HUES64 (cell line): ENCODE measurements around the gene SCGB1C2.

Experiments
- H3K27ac ChIP-seq: 2 replicates; pipeline ENCODE4 v1.7.0; 2013; ENCODE audit warnings: low read depth, low read length, inconsistent platforms
- H3K27me3 ChIP-seq: 2 replicates; pipeline ENCODE4 v1.6.1; 2013; ENCODE audit warnings: mild to moderate bottlenecking, low read length; ENCODE audit not compliant: insufficient read depth
- H3K36me3 ChIP-seq: 2 replicates; pipeline ENCODE4 v1.6.1; 2013; ENCODE audit warnings: mild to moderate bottlenecking, low read length; ENCODE audit not compliant: insufficient read depth
- H3K4me1 ChIP-seq: 2 replicates; pipeline ENCODE4 v1.6.1; 2013; ENCODE audit warnings: mild to moderate bottlenecking, low read length, moderate library complexity; ENCODE audit not compliant: insufficient read depth
- H3K4me3 ChIP-seq: 2 replicates; pipeline ENCODE4 v1.5.1; 2013; ENCODE audit warnings: mild to moderate bottlenecking, low read length, moderate library complexity
- H3K9ac ChIP-seq: 2 replicates; pipeline ENCODE4 v1.6.1; 2013; ENCODE audit warnings: mild to moderate bottlenecking, low read depth, low read length
- H3K9me3 ChIP-seq: 2 replicates; pipeline ENCODE4 v1.6.1; 2013; ENCODE audit warnings: low read depth, low read length; ENCODE audit not compliant: insufficient read depth
- WGBS: fragments of 150-250, 120-280 bp; methylation state at CpG from one replicate; pipeline ENCODE4 v1.1.7; 2013; ENCODE audit warnings: missing lambda C conversion rate; 5-methylcytosine and 5-hydroxymethylcytosine counted together

Gene SCGB1C2

DNA sequence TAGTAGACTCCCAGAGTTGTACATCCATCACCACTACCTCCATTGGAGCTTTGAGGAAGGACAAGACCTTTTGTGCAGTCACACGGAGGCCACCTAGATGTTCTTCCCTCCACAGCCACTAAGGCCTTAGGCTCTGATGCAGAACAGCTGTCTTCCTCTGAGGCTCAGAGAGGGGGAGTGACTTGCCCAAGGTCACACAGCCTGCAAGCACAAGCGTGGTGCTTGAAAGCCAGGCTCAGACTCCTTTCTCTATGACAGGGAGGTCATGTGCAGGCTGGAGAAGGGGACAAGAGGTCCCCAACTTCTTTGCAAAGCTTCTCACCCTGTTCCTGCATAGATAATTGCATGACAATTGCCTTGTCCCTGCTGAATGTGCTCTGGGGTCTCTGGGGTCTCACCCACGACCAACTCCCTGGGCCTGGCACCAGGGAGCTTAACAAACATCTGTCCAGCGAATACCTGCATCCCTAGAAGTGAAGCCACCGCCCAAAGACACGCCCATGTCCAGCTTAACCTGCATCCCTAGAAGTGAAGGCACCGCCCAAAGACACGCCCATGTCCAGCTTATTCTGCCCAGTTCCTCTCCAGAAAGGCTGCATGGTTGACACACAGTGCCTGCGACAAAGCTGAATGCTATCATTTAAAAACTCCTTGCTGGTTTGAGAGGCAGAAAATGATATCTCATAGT is 12.7 kb downstream of the SCGB1C2 start:
- Histone ChIP-seq H3K36me3 (no peaks in the 10 kb centered on the region), H3K4me1 (no peaks in the 10 kb centered on the region), H3K9me3 (no peaks in the 10 kb centered on the region), H3K27ac (no peak overlapping the region), H3K9ac (no peak overlapping the region), H3K27me3 (no peaks in the 10 kb centered on the region), H3K4me3 (no peak overlapping the region)
- 90% methylated on average over 9 of the region's 9 CpGs for WGBS

DNA sequence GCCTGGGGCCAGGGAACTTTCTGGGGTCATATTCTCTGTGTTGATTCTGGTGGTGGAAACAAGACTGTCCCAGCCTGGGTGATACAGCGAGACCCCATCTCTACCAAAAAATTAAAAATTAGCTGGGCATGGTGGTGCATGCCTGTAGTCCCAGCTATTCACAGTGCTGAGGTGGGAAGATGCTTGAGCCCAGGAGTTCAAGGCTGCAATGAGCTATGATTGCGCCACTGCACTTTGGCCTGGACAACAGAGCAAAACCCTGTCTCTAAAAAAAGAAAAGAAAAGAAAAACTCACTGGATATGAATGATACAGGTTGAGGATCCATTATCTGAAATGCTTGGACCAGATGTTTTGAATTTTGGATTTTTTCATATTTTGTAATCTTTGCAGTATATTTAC is 13.6 kb downstream of the SCGB1C2 start:
- no peak overlapping the region for H3K27ac ChIP-seq
- no peak overlapping the region for H3K4me3 ChIP-seq
- no peaks in the 10 kb centered on the region for H3K36me3 ChIP-seq
- 100% methylated on average over 1 of the region's 2 CpGs for WGBS
- H3K9me3 ChIP-seq = no peaks in the 10 kb centered on the region
- H3K9ac ChIP-seq = no peak overlapping the region
- no peaks in the 10 kb centered on the region for H3K4me1 ChIP-seq
- no peaks in the 10 kb centered on the region for H3K27me3 ChIP-seq

DNA sequence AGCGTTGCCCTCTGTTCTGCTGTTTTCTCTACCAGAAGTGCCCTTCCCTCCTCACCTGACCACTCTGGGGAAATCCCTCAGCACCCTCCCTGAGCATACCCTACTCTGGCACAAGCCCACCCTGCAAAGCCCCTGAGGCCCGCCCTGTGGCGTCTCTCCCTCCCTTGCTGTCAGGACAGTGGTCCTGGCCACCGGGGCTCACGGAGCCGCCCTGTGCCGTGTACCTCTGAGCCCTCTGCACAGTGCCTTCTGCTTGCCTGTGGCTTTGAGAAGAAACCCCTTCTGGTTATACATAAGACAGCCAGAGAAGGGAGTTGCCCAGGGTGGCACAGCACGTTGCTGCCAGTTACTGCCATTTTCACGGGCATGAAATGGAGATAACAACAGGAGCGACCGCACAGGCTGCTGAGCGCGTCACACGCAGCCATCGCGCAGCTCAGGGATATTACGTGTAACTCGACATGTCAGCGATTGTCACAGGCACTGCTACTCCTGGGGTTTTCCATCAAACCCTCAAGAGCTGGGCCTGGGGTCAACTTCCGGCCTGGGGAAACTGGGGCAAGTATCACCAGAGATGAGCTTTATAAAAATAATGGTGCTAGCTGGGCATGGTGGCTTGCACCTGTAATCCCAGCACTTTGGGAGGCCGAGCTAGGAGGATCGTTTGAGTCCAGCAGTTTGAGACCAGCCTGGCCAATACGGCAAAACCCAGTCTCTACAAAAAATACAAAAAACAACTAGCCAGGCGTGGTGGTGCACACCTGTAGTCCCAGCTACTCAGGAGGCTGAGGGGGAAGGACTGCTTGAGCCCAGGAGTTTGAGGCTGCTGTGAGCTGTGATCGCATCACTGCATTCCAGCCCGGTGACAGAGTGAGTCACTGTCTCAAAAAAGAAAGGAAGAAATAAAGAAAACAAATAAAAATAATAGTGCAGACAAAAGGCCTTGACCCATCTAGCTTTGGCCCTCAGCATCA is 14.8 kb downstream of the SCGB1C2 start:
- H3K4me1 ChIP-seq = no peaks in the 10 kb centered on the region
- no peak overlapping the region for H3K27ac ChIP-seq
- H3K4me3 ChIP-seq = no peak overlapping the region
- H3K36me3 ChIP-seq = no peaks in the 10 kb centered on the region
- no peak overlapping the region for H3K9ac ChIP-seq
- WGBS = 82% methylated on average over 26 of the region's 26 CpGs
- no peaks in the 10 kb centered on the region for H3K9me3 ChIP-seq
- H3K27me3 ChIP-seq = no peaks in the 10 kb centered on the region

GRCh38 chr17:152860-153420 is 15.6 kb downstream of the SCGB1C2 start:
- WGBS = 96% methylated on average over 12 of the region's 12 CpGs
- H3K4me1 ChIP-seq = no peaks in the 10 kb centered on the region
- no peak overlapping the region for H3K4me3 ChIP-seq
- no peaks in the 10 kb centered on the region for H3K27me3 ChIP-seq
- no peaks in the 10 kb centered on the region for H3K36me3 ChIP-seq
- H3K9ac ChIP-seq = no peak overlapping the region
- H3K27ac ChIP-seq = no peak overlapping the region
- H3K9me3 ChIP-seq = no peaks in the 10 kb centered on the region

DNA sequence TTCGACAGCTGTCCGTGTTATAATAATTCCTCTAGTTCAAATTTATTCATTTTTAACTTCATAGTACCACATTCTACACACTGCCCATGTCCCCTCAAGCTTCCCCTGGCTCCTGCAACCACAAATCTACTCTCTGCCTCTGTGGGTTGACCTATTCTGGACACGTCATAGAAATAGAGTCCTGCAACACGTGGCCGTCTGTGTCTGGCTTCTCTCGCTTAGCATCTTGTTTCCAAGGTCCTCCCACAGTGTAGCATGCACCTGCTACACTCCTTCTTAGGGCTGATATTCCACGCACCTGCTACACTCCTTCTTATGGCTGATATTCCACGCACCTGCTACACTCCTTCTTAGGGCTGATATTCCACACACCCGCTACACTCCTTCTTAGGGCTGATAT is 16.5 kb downstream of the SCGB1C2 start:
- no peaks in the 10 kb centered on the region for H3K27me3 ChIP-seq
- no peak overlapping the region for H3K27ac ChIP-seq
- no peak overlapping the region for H3K4me3 ChIP-seq
- H3K36me3 ChIP-seq = no peaks in the 10 kb centered on the region
- H3K9me3 ChIP-seq = no peaks in the 10 kb centered on the region
- no peak overlapping the region for H3K9ac ChIP-seq
- no peaks in the 10 kb centered on the region for H3K4me1 ChIP-seq
- WGBS = 94% methylated on average over 9 of the region's 9 CpGs

DNA sequence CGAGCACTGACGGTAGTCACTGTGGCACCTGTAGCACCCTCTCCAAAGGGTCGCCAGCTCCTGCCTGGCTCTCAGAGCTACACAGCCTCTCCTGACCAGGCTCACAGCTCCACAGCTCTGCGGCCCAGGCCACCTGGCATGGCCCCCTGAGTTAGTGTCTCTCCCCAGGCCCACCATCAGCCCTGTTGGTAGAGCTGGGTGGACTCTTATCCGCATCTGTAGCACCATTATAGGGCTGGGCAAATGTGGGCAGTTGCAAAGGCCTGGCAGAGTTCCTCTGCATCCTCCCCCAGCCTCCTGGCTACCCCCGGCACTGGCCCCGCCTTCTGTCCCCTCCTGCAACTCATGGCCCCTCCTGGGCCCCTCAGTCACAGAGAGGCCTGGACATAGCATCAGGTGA is 18.2 kb downstream of the SCGB1C2 start:
- Histone ChIP-seq H3K27me3 (no peaks in the 10 kb centered on the region), H3K9me3 (no peaks in the 10 kb centered on the region), H3K9ac (no peak overlapping the region), H3K4me3 (no peak overlapping the region), H3K36me3 (no peaks in the 10 kb centered on the region), H3K27ac (no peak overlapping the region), H3K4me1 (no peaks in the 10 kb centered on the region)
- WGBS = 97% methylated on average over 7 of the region's 7 CpGs

DNA sequence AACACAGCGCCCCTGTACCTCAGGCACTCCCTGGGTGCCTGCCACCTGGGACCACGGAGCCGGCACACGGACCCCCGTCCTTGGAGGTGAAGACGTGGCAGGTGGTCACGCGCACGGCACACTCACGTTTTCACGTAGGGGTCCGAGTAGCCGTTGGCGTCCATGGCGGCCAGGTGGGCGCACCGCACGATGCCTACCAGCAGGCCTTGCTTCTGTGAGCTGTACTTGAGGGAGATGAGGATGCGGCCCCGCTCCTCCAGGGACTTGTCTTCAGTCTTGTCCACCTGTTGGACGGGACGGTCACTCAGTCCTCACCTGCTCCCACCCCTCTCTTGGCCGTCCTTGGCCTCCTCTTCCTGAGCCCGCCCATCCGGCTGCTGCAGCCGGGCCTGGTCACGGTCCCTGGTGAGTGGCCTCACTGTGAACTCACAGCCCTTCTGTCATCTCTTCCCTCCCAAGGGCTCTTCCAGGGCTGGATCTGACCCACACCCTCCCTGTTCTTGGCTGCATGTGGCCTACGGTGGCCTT is 18.8 kb downstream of the SCGB1C2 start:
- no peaks in the 10 kb centered on the region for H3K27me3 ChIP-seq
- H3K4me3 ChIP-seq = no peak overlapping the region
- H3K9me3 ChIP-seq = no peaks in the 10 kb centered on the region
- no peak overlapping the region for H3K27ac ChIP-seq
- no peaks in the 10 kb centered on the region for H3K36me3 ChIP-seq
- 96% methylated on average over 28 of the region's 28 CpGs for WGBS
- H3K4me1 ChIP-seq = no peaks in the 10 kb centered on the region
- no peak overlapping the region for H3K9ac ChIP-seq

DNA sequence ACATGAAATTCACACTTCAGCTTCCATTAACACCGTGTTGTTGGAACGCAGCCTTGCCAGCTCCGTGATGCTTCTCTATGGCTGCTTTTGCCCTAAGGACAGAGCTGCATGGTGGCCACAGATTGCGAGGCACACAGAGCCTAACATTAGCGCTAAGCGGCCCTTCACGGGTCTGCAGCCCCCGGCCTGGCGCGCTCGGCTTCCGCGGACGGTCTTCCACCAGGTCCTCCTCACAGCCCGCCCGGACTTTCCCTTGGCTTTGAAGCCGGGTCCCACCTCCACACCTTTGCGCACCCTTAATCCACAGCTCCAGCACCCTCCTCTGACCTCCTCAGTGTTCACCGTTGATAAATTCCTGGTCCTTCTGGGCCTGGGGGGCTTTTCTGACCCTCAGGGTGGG is 19.6 kb downstream of the SCGB1C2 start:
- Histone ChIP-seq H3K27me3 (no peaks in the 10 kb centered on the region), H3K4me3 (no peak overlapping the region), H3K9ac (no peak overlapping the region), H3K9me3 (no peaks in the 10 kb centered on the region), H3K4me1 (no peaks in the 10 kb centered on the region), H3K36me3 (no peaks in the 10 kb centered on the region), H3K27ac (no peak overlapping the region)
- 95% methylated on average over 19 of the region's 19 CpGs for WGBS

- no peaks in the 10 kb centered on the region for H3K9me3 ChIP-seq
- H3K27me3 ChIP-seq = no peaks in the 10 kb centered on the region
- H3K9ac ChIP-seq = no peak overlapping the region
- WGBS = 90% methylated on average over 4 of the region's 4 CpGs
- no peaks in the 10 kb centered on the region for H3K36me3 ChIP-seq
- H3K27ac ChIP-seq = no peak overlapping the region
- H3K4me1 ChIP-seq = no peaks in the 10 kb centered on the region
- H3K4me3 ChIP-seq = no peak overlapping the region
Measured at GRCh38 chr17:157901-158300, 20.5 kb downstream of the SCGB1C2 start.

GRCh38 chr17:158379-158778 is 21.0 kb downstream of the SCGB1C2 start:
- no peak overlapping the region for H3K27ac ChIP-seq
- no peak overlapping the region for H3K4me3 ChIP-seq
- H3K36me3 ChIP-seq = no peaks in the 10 kb centered on the region
- H3K9ac ChIP-seq = no peak overlapping the region
- H3K27me3 ChIP-seq = no peaks in the 10 kb centered on the region
- no peaks in the 10 kb centered on the region for H3K4me1 ChIP-seq
- H3K9me3 ChIP-seq = no peaks in the 10 kb centered on the region
- WGBS = 95% methylated on average over 7 of the region's 7 CpGs

GRCh38 chr17:159609-160008 is 22.2 kb downstream of the SCGB1C2 start:
- no peaks in the 10 kb centered on the region for H3K27me3 ChIP-seq
- H3K9me3 ChIP-seq = no peaks in the 10 kb centered on the region
- H3K27ac ChIP-seq = no peak overlapping the region
- WGBS = 96% methylated on average over 15 of the region's 15 CpGs
- H3K4me1 ChIP-seq = no peaks in the 10 kb centered on the region
- H3K9ac ChIP-seq = no peak overlapping the region
- H3K4me3 ChIP-seq = no peak overlapping the region
- H3K36me3 ChIP-seq = no peaks in the 10 kb centered on the region
